HG03342 (cell line): ENCODE data around the gene GTPBP3.

Experiments
- ATAC-seq: cut with Tn5 transposase; IDR thresholded peaks from one replicate; pipeline ENCODE4 v1.9.1; 2021; ENCODE audit warnings: mild to moderate bottlenecking, moderate library complexity; ENCODE audit not compliant: unreplicated experiment

Gene GTPBP3

GRCh38 chr19:17380426-17381138 is 43.2 kb downstream of the GTPBP3 start:
- no peak for ATAC-seq

- no peak for ATAC-seq
Observed at GRCh38 chr19:17385878-17386611, 48.7 kb downstream of the GTPBP3 start.

DNA sequence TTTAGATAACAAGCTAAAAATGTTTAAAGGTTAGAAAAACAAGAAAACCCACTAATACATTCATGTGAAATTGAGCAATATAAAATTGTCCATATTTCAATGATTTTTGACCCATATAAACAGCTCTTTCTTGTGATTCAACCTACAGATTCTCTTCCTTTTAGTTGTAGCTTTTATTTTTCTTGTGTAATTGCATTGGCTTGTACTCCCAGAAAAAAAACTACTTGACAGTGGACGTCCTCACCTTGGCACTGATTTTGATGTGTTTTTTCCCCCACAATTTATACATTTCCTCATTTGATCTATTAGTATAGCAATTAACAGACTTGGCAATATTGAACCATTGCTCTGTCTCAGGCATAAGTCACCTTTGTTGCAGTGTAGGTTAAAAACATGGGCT is 51.9 kb downstream of the GTPBP3 start:
- no peak for ATAC-seq

GRCh38 chr19:17389957-17390664 is 52.8 kb downstream of the GTPBP3 start:
- no peak for ATAC-seq

DNA sequence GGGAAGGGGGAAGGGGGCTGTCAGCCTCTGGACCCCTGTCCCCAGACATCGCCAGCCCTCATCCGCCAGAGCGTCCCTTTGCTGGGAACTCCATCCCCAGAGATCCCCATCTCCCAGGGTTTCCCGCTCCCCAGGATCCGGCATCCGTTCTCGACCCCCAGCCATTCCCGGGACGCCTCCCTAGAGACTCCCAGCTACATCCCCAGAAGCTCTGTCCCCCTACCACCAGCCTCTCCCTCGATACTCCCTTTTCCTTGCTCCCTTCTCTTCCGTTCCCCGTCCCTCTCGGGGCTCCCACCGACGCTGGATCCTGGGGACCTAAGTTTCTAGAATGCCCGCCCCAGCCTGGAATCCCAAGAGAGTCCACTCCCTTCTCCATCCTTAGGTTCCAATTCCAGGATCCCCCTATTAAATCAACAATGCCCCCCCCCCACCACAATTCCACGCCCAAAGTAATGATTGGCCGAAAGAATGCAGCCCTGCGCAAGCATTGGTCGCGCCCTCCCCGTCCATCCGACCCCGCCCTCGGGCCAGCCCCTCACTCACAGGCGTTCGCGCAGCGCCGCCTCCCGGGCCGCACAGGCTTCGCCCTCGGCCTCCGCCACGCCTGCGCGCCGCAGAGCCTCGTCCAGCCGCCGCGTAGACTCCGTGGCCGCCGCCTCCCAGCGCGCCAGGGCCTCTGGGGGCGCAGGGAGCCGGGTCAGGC is 53.5 kb downstream of the GTPBP3 start:
- ATAC-seq: peak; percentile 85

DNA sequence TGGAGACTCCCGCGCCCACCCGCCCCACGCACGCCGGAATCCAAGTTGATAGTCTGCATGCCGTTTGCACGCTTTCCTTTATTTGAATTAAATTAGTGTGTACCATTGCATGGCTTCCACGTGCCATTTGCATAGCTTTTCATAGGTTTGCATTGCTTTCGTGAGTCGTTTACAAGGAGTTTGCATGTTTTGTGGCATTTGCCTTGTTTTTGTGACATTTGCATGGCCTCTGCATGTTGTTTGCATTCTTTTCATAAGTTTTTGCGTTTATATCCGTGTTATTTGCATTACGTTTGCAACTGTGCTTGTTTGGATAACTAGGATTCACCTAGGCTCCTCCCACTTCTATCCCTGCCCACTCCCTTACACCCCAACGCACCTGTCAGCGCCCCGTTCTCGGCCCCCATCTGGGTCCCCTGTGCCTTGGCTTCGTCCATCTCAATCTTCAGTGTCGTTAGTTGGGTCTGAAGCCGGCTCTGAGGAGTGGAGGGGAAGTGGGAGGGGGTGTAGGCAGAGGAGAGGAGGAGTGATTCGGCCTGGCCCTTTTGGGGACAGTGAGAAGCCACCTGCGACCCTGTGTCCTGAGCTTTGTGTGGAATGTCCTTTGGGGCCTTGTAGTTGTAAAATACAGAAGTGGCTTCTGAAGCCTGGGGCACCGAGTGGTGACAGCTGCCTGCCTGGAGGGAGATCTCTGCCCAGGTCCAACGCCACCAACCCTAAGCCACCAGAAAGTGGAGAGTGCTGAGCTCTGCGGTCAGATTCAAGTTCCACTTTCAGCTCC is 54.2 kb downstream of the GTPBP3 start:
- no peak for ATAC-seq
